B cell (primary cell): ENCODE results near the gene CDC26. TPM values are rescaled to one million over a fixed set of nuclear protein-coding genes. Genes with fewer than 3 reads are reported as not detected.

Source experiments
- ATAC-seq: fragments of 200-7000 bp; cut with Tn5 transposase; one replicate; pipeline ENCODE4 v1.10.0; 2021; ENCODE audit warnings: low read depth, mild to moderate bottlenecking, moderate number of reproducible peaks, moderate library complexity
- CTCF ChIA-PET: fragments of 350-600 bp; sonication (Branson Sonifier 250); formaldehyde crosslinking; loops from one replicate; lab custom pipeline; 2021; ENCODE audit warnings: antibody characterized with exemption, inconsistent platforms; lab: Charles Lee
- POLR2A ChIA-PET: fragments of 350-600 bp; sonication (Branson Sonifier 250); formaldehyde crosslinking; loops from one replicate; lab custom pipeline; 2021; ENCODE audit warnings: antibody characterized with exemption; lab: Charles Lee
- DNase-seq: peaks from one replicate; pipeline ENCODE4 v3.0.0; 2013
- H2AFZ ChIP-seq: 2 replicates; pipeline ENCODE4 v1.6.1; 2012; ENCODE audit warnings: mild to moderate bottlenecking, low read depth, low read length; ENCODE audit not compliant: insufficient read depth, poor library complexity, severe bottlenecking
- H3K27ac ChIP-seq, 2 donors: 1 replicate in 1 of 2; 2 replicates in 1 of 2; pipeline ENCODE4 v1.5.1; 2012 to 2013; ENCODE audit warnings: low read length in 2 of 2, mild to moderate bottlenecking in 2 of 2, moderate library complexity in 1 of 2
- H3K27me3 ChIP-seq, 4 experiments: fragments of 200-600 bp in 1 of 4; sonication (generic) in 1 of 4; replicated peaks in 1 of 4; 1 replicate in 2 of 4; 2 replicates in 2 of 4; pipeline versions ENCODE4 v1.6.1 to v1.7.0; 2013 to 2016; ENCODE audit warnings: low read length in 3 of 4, mild to moderate bottlenecking in 2 of 4, mixed read lengths in 1 of 4, moderate library complexity in 1 of 4; ENCODE audit not compliant: insufficient read depth in 4 of 4, control insufficient read depth in 3 of 4; ENCODE audit errors: control extremely low read depth in 1 of 4
- H3K36me3 ChIP-seq, 2 experiments: replicated peaks in 1 of 2; 1 replicate in 1 of 2; 2 replicates in 1 of 2; pipeline versions ENCODE4 v1.6.1 to v1.7.1; 2013; ENCODE audit warnings: low read length in 1 of 2; ENCODE audit not compliant: insufficient read depth in 2 of 2, control insufficient read depth in 1 of 2; ENCODE audit errors: control extremely low read depth in 1 of 2, extremely low read depth in 1 of 2
- H3K4me1 ChIP-seq, 2 donors: fragments of 200-600 bp in 1 of 2; sonication (generic) in 1 of 2; 1 replicate in 1 of 2; 2 replicates in 1 of 2; pipeline versions ENCODE4 v1.5.1 to v1.6.1; 2013 to 2017; ENCODE audit warnings: low read length in 2 of 2; ENCODE audit not compliant: control insufficient read depth in 2 of 2, insufficient read depth in 2 of 2
- H3K4me2 ChIP-seq: replicated peaks from 2 replicates; pipeline ENCODE3; 2012; ENCODE audit warnings: mild to moderate bottlenecking, low read depth, low read length; ENCODE audit not compliant: poor library complexity, severe bottlenecking
- H3K4me3 ChIP-seq, 5 experiments: fragments of 200-600 bp in 1 of 5; sonication (generic) in 1 of 5; 1 replicate in 3 of 5; 2 replicates in 2 of 5; pipeline versions ENCODE4 v1.5.1 to v1.7.0; 2011 to 2016; ENCODE audit warnings: low read length in 4 of 5, mild to moderate bottlenecking in 4 of 5, low read depth in 2 of 5, control low read depth in 1 of 5, moderate library complexity in 1 of 5; ENCODE audit not compliant: insufficient read depth in 1 of 5; ENCODE audit errors: control extremely low read depth in 1 of 5, extremely low read depth in 1 of 5
- H3K79me2 ChIP-seq: fragments of 200-600 bp; sonication (generic); one replicate; pipeline ENCODE4 v1.6.0; 2016; ENCODE audit warnings: low read length; ENCODE audit not compliant: control insufficient read depth, insufficient read depth
- H3K9ac ChIP-seq: fragments of 200-600 bp; sonication (generic); 2 replicates; pipeline ENCODE4 v1.6.1; 2017; ENCODE audit warnings: mild to moderate bottlenecking, low read length, moderate library complexity
- H3K9me3 ChIP-seq, 3 donors: one replicate each; pipeline versions ENCODE4 v1.6.1 to v1.7.1; 2013; ENCODE audit warnings: low read length in 2 of 3; ENCODE audit not compliant: control insufficient read depth in 2 of 3, insufficient read depth in 1 of 3; ENCODE audit errors: control extremely low read depth in 1 of 3
- H4K20me1 ChIP-seq: 2 replicates; pipeline ENCODE4 v1.6.0; 2012; ENCODE audit warnings: mild to moderate bottlenecking, low read length; ENCODE audit not compliant: insufficient read depth, control insufficient read depth, poor library complexity, severe bottlenecking
- H3K27ac Mint-ChIP-seq: one replicate; pipeline ENCODE4 v1.8.0; 2021; ENCODE audit warnings: mixed read lengths
- H3K27me3 Mint-ChIP-seq: one replicate; pipeline ENCODE4 v1.8.0; 2021; ENCODE audit warnings: mixed read lengths
- H3K4me1 Mint-ChIP-seq: one replicate; pipeline ENCODE4 v1.8.0; 2021; ENCODE audit warnings: mixed read lengths
- H3K4me3 Mint-ChIP-seq: one replicate; pipeline ENCODE4 v1.8.0; 2021; ENCODE audit warnings: mixed read lengths
- H3K9me3 Mint-ChIP-seq: one replicate; pipeline ENCODE4 v1.8.0; 2022; ENCODE audit warnings: mixed read lengths; ENCODE audit not compliant: insufficient read depth
- CTCF ChIP-seq: fragments of 200-600 bp; IDR thresholded peaks from one replicate; pipeline ENCODE4 v1.8.0; 2022; ENCODE audit warnings: antibody characterized with exemption, mild to moderate bottlenecking
- EZH2 ChIP-seq: IDR thresholded peaks from 2 replicates; pipeline ENCODE4 v1.6.1; 2012; ENCODE audit warnings: borderline replicate concordance, low read depth, mild to moderate bottlenecking, moderate library complexity, low read length; ENCODE audit not compliant: insufficient read depth, poor library complexity, severe bottlenecking
- WGBS: methylation state at CpG from one replicate; pipeline ENCODE4 v1.1.5; 2013; ENCODE audit warnings: missing lambda C conversion rate; ENCODE audit not compliant: insufficient coverage; 5-methylcytosine and 5-hydroxymethylcytosine counted together
- intact Hi-C: fragments of 100-400 bp; cut with micrococcal nuclease; formaldehyde crosslinking; loops from one replicate; pipeline ENCODE4 v1.10.0; 2022
- polyA plus RNA-seq: library from polyadenylated mRNA; depleted of rRNA; stranded (reverse); fragments of >200 nt; gene quantifications from 2 replicates; pipeline ENCODE4 v1.2.3, GENCODE V29; 2012
- total RNA-seq, 2 donors: library from RNA; stranded (reverse); fragments of 120-200 nt in 1 of 2; gene quantifications; 1 replicate in 1 of 2; 2 replicates in 1 of 2; pipeline versions ENCODE4 v1.2.3 to v1.2.4, GENCODE V29; 2013 to 2022

The CDC26 gene
- total and polyA plus RNA-seq, 2 donors (not counting 1 experiment from before 2014, with no cell fraction given): 14.8 to 32.9 TPM

- no peaks in the 10 kb centered on the region for H3K9me3 Mint-ChIP-seq
- WGBS: no CpG with 5 or more reads among the region's 3 CpGs
- no peaks in the 10 kb centered on the region for H3K4me1 Mint-ChIP-seq
- ChIA-PET POLR2A (interaction anchor here (0.6 kb wide), 1 partner anchor 296 kb away, joined by 5 read pairs; no protein-coding TSS in a partner anchor), CTCF (interaction anchor here (1.2 to 5.4 kb wide), 7 partner anchors 92 to 348 kb away, joined by 3 to 34 read pairs (median 6); no protein-coding TSS in a partner anchor)
- Histone ChIP-seq H3K4me2 (no peak overlapping the region), H3K9ac (no peak overlapping the region), H3K36me3 (no peaks in the 10 kb centered on the region), H4K20me1 (no peaks in the 10 kb centered on the region), H2AFZ (no peak overlapping the region), H3K27ac (no peak overlapping the region), H3K4me3 (no peak overlapping the region), H3K79me2 (no peaks in the 10 kb centered on the region), H3K4me1 (no peaks in the 10 kb centered on the region), H3K27me3 (no peaks in the 10 kb centered on the region), H3K9me3 (no peaks in the 10 kb centered on the region)
- ATAC-seq (no peak), DNase-seq (no peak)
- intact Hi-C loops: no loop called here
- peaks cover 1% of the 10 kb centered on the region for H3K27me3 Mint-ChIP-seq
- TF ChIP-seq CTCF: no peak
- no peak for TF ChIP-seq EZH2
- H3K27ac Mint-ChIP-seq: no peak overlapping the region
- no peak overlapping the region for H3K4me3 Mint-ChIP-seq
Observed at GRCh38 chr9:113310538-113310937, 35.2 kb upstream of the CDC26 start.

GRCh38 chr9:113309204-113309813, 33.9 kb upstream of the CDC26 start:
- H3K4me3 ChIP-seq: no peak overlapping the region
- intact Hi-C loops: loop anchor here (1.0 kb wide), 2 partner anchors 98 to 273 kb away; no protein-coding TSS in a partner anchor
- Mint-ChIP-seq H3K27ac (no peak overlapping the region), H3K27me3 (peaks cover 4% of the 10 kb centered on the region), H3K4me3 (no peak overlapping the region), H3K9me3 (no peaks in the 10 kb centered on the region), H3K4me1 (no peaks in the 10 kb centered on the region)
- DNase-seq (peak; percentile 39), ATAC-seq (no peak)
- H3K9me3 ChIP-seq: no peaks in the 10 kb centered on the region
- ChIA-PET POLR2A (no interaction called here), CTCF (interaction anchor here (0.6 to 5.4 kb wide), 9 partner anchors 9 to 1842 kb away, joined by 3 to 34 read pairs (median 3); partner anchors contain the start of genes C9orf43 and POLE3)
- H3K4me2 ChIP-seq: no peak overlapping the region
- H3K9ac ChIP-seq: no peak overlapping the region
- H3K36me3 ChIP-seq: no peaks in the 10 kb centered on the region
- no peak overlapping the region for H2AFZ ChIP-seq
- H3K4me1 ChIP-seq: no peaks in the 10 kb centered on the region
- no peaks in the 10 kb centered on the region for H4K20me1 ChIP-seq
- no peak overlapping the region for H3K27ac ChIP-seq
- no peaks in the 10 kb centered on the region for H3K27me3 ChIP-seq
- no CpG with 5 or more reads among the region's 2 CpGs for WGBS
- H3K79me2 ChIP-seq: no peaks in the 10 kb centered on the region
- TF ChIP-seq EZH2 (no peak), CTCF (peak; percentile 67)
